H9 (cell line): ENCODE measurements around the gene MSMO1. TPM values are rescaled to one million over a fixed set of nuclear protein-coding genes. Genes with fewer than 3 reads are reported as not detected.

Experiments used
- DNase-seq: peaks from one replicate; pipeline ENCODE4 v3.0.0-alpha.2; 2017
- H2AFZ ChIP-seq: one replicate; pipeline ENCODE4 v1.6.1; 2013; ENCODE audit warnings: mild to moderate bottlenecking, low read length, control low read depth, moderate library complexity
- H2AK5ac ChIP-seq: 2 replicates; pipeline ENCODE4 v1.6.1; 2013; ENCODE audit warnings: low read length, control low read depth, mixed read lengths; ENCODE audit not compliant: insufficient read length
- H2BK120ac ChIP-seq: one replicate; pipeline ENCODE4 v1.6.1; 2013; ENCODE audit warnings: low read depth, mild to moderate bottlenecking, low read length, control low read depth, inconsistent platforms; ENCODE audit not compliant: poor library complexity, severe bottlenecking
- H2BK12ac ChIP-seq: 2 replicates; pipeline ENCODE4 v1.6.1; 2013; ENCODE audit warnings: low read length, control low read depth, mixed read lengths, low read depth; ENCODE audit not compliant: insufficient read length
- H2BK15ac ChIP-seq: 2 replicates; pipeline ENCODE4 v1.6.1; 2013; ENCODE audit warnings: low read depth, low read length, control low read depth
- H2BK20ac ChIP-seq: one replicate; pipeline ENCODE4 v1.6.1; 2013; ENCODE audit warnings: low read depth, mild to moderate bottlenecking, low read length, control low read depth, inconsistent platforms; ENCODE audit not compliant: poor library complexity, severe bottlenecking
- H2BK5ac ChIP-seq: 2 replicates; pipeline ENCODE4 v1.6.1; 2013; ENCODE audit warnings: low read length, control low read depth, mixed read lengths; ENCODE audit not compliant: insufficient read length
- H3K14ac ChIP-seq: 2 replicates; pipeline ENCODE4 v1.6.1; 2013; ENCODE audit warnings: low read length, control low read depth; ENCODE audit not compliant: insufficient read depth
- H3K18ac ChIP-seq: 2 replicates; pipeline ENCODE4 v1.6.1; 2013; ENCODE audit warnings: low read depth, mild to moderate bottlenecking, mixed read lengths, low read length, control low read depth; ENCODE audit not compliant: insufficient read length
- H3K23ac ChIP-seq: 2 replicates; pipeline ENCODE4 v1.6.1; 2013; ENCODE audit warnings: low read length, control low read depth, mixed read lengths, low read depth; ENCODE audit not compliant: insufficient read length
- H3K23me2 ChIP-seq: 2 replicates; pipeline ENCODE4 v1.6.1; 2013; ENCODE audit warnings: low read depth, mild to moderate bottlenecking, mixed read lengths, low read length, control low read depth; ENCODE audit not compliant: insufficient read length, poor library complexity, severe bottlenecking
- H3K27ac ChIP-seq: 2 replicates; pipeline ENCODE4 v1.5.1; 2013; ENCODE audit warnings: low read length, control low read depth, mixed read lengths, low read depth; ENCODE audit not compliant: insufficient read length
- H3K27me3 ChIP-seq: 2 replicates; pipeline ENCODE4 v1.6.1; 2013; ENCODE audit warnings: low read length, control low read depth, inconsistent platforms; ENCODE audit not compliant: insufficient read depth
- H3K4ac ChIP-seq: 2 replicates; pipeline ENCODE4 v1.6.1; 2013; ENCODE audit warnings: low read depth, mild to moderate bottlenecking, control low read depth, inconsistent platforms, low read length, moderate library complexity
- H3K4me1 ChIP-seq: 2 replicates; pipeline ENCODE4 v1.6.1; 2013; ENCODE audit warnings: low read length, control low read depth, inconsistent platforms; ENCODE audit not compliant: insufficient read depth
- H3K4me2 ChIP-seq: 2 replicates; pipeline ENCODE4 v1.6.1; 2013; ENCODE audit warnings: low read length, control low read depth, mixed read lengths; ENCODE audit not compliant: insufficient read length, insufficient read depth
- H3K56ac ChIP-seq: 2 replicates; pipeline ENCODE4 v1.6.1; 2013; ENCODE audit warnings: low read depth, mild to moderate bottlenecking, mixed read lengths, low read length, control low read depth; ENCODE audit not compliant: insufficient read length
- H3K79me1 ChIP-seq: 2 replicates; pipeline ENCODE4 v1.6.1; 2013; ENCODE audit warnings: low read depth, mild to moderate bottlenecking, moderate library complexity, low read length, control low read depth, inconsistent platforms; ENCODE audit not compliant: insufficient read depth, poor library complexity, severe bottlenecking
- H3K79me2 ChIP-seq: 2 replicates; pipeline ENCODE4 v1.6.1; 2013; ENCODE audit warnings: low read length, control low read depth, inconsistent platforms; ENCODE audit not compliant: insufficient read depth
- H3K9ac ChIP-seq: 2 replicates; pipeline ENCODE4 v1.6.1; 2013; ENCODE audit warnings: low read length, control low read depth, mixed read lengths; ENCODE audit not compliant: insufficient read length; ENCODE audit errors: extremely low read depth
- H3K9me3 ChIP-seq: one replicate; pipeline ENCODE4 v1.6.1; 2013; ENCODE audit warnings: low read depth, low read length, inconsistent platforms; ENCODE audit not compliant: control insufficient read depth
- H3T11ph ChIP-seq: one replicate; pipeline ENCODE4 v1.6.1; 2013; ENCODE audit warnings: mild to moderate bottlenecking, low read length, control low read depth, inconsistent platforms
- H4K20me1 ChIP-seq: one replicate; pipeline ENCODE4 v1.6.1; 2013; ENCODE audit not compliant: control insufficient read depth, insufficient read length, insufficient read depth
- H4K5ac ChIP-seq: 2 replicates; pipeline ENCODE4 v1.6.1; 2013; ENCODE audit warnings: low read depth, mild to moderate bottlenecking, mixed read lengths, low read length, control low read depth; ENCODE audit not compliant: insufficient read length
- H4K8ac ChIP-seq: replicated peaks from 2 replicates; pipeline ENCODE4 v1.6.1; 2013; ENCODE audit warnings: low read length, control low read depth, mixed read lengths, low read depth; ENCODE audit not compliant: insufficient read length
- H4K91ac ChIP-seq: 2 replicates; pipeline ENCODE4 v1.6.1; 2013; ENCODE audit warnings: low read depth, mild to moderate bottlenecking, moderate library complexity, mixed read lengths, low read length, control low read depth; ENCODE audit not compliant: insufficient read length
- H3K27ac Mint-ChIP-seq, 3 experiments: 2 replicates in 2 of 3; 3 replicates in 1 of 3; pipeline ENCODE4 v1.8.0; 2020 to 2021; ENCODE audit warnings: mixed read lengths in 3 of 3, mild to moderate bottlenecking in 1 of 3, moderate library complexity in 1 of 3
- H3K27me3 Mint-ChIP-seq: 2 replicates; pipeline ENCODE4 v1.8.0; 2021; ENCODE audit warnings: low read depth, mild to moderate bottlenecking, moderate library complexity, mixed read lengths
- H3K36me3 Mint-ChIP-seq, 3 experiments: 2 replicates in 2 of 3; 3 replicates in 1 of 3; pipeline ENCODE4 v1.8.0; 2020 to 2021; ENCODE audit warnings: low read depth in 3 of 3, mixed read lengths in 3 of 3; ENCODE audit not compliant: insufficient read depth in 1 of 3
- H3K4me1 Mint-ChIP-seq, 2 experiments: 2 replicates each; pipeline ENCODE4 v1.8.0; 2020; ENCODE audit warnings: mixed read lengths in 2 of 2
- H3K4me3 Mint-ChIP-seq, 2 experiments: 2 replicates in 1 of 2; 3 replicates in 1 of 2; pipeline ENCODE4 v1.8.0; 2020 to 2021; ENCODE audit warnings: mild to moderate bottlenecking in 2 of 2, mixed read lengths in 2 of 2, moderate library complexity in 1 of 2
- H3K9me3 Mint-ChIP-seq, 2 experiments: 2 replicates in 1 of 2; 3 replicates in 1 of 2; pipeline ENCODE4 v1.8.0; 2020; ENCODE audit warnings: mild to moderate bottlenecking in 2 of 2, mixed read lengths in 2 of 2, moderate library complexity in 1 of 2
- CTCF ChIP-seq: fragments of 200-600 bp; sonication (generic); conservative IDR thresholded peaks from 3 replicates; pipeline ENCODE4 v1.8.0; 2021; ENCODE audit warnings: antibody characterized with exemption, mild to moderate bottlenecking
- WGBS: extraction: QIAGEN DNeasy Blood & Tissue Kit; methylation state at CpG from one replicate; pipeline ENCODE4 v1.1.7; 2013; ENCODE audit warnings: missing lambda C conversion rate, low lambda C conversion rate, mixed read lengths; ENCODE audit not compliant: insufficient read length; ENCODE audit errors: extremely low coverage; 5-methylcytosine and 5-hydroxymethylcytosine counted together
- total RNA-seq: library from RNA; stranded (reverse); gene quantifications from 2 replicates; pipeline ENCODE4 v1.2.1, GENCODE V29; 2021

The MSMO1 gene
- total RNA-seq, 1 experiment from 2014 or later: 79.3 TPM

GRCh38 chr4:165319030-165319429 lies 8.4 kb upstream of the MSMO1 start:
- Histone ChIP-seq H3K18ac (no peak overlapping the region), H2BK5ac (no peak overlapping the region), H4K8ac (no peak overlapping the region), H3K79me2 (no peaks in the 10 kb centered on the region), H4K91ac (no peak overlapping the region), H4K5ac (no peak overlapping the region), H3K23ac (no peak overlapping the region), H3K4me1 (no peaks in the 10 kb centered on the region), H4K20me1 (no peaks in the 10 kb centered on the region), H3K56ac (no peak overlapping the region), H3K14ac (no peak overlapping the region), H2AFZ (no peak overlapping the region), H3K79me1 (no peaks in the 10 kb centered on the region), H3K27ac (no peak overlapping the region), H2BK20ac (no peak overlapping the region), H3K9ac (no peak overlapping the region), H2BK12ac (no peak overlapping the region), H3K27me3 (no peaks in the 10 kb centered on the region), H3K9me3 (no peaks in the 10 kb centered on the region), H3T11ph (no peak overlapping the region), H2BK120ac (no peak overlapping the region), H2BK15ac (no peak overlapping the region), H3K4me2 (no peak overlapping the region), H3K23me2 (no peaks in the 10 kb centered on the region), H3K4ac (no peak overlapping the region), H2AK5ac (no peak overlapping the region)
- WGBS: no CpG with 5 or more reads among the region's 5 CpGs
- peaks cover 2 to 3% of the 10 kb centered on the region in 2 experiments; a peak in 1 of 4 replicates for H3K4me1 Mint-ChIP-seq
- H3K4me3 Mint-ChIP-seq: no peak overlapping the region
- no peaks in the 10 kb centered on the region for H3K27me3 Mint-ChIP-seq
- DNase-seq: no peak
- no peak for TF ChIP-seq CTCF
- H3K27ac Mint-ChIP-seq: peak overlapping the region in 1 of 3 experiments; percentile 34; a peak in 1 of 7 replicates
- no peaks in the 10 kb centered on the region; a peak in 1 of 5 replicates for H3K9me3 Mint-ChIP-seq
- no peaks in the 10 kb centered on the region for H3K36me3 Mint-ChIP-seq
